Measurements from ENCODE around the gene MTR. TPM values are rescaled to one million over a fixed set of nuclear protein-coding genes. Genes with fewer than 3 reads are reported as not detected.

Gene MTR
- total RNA-seq, 1 experiment from 2014 or later: 35.5 TPM

DNA sequence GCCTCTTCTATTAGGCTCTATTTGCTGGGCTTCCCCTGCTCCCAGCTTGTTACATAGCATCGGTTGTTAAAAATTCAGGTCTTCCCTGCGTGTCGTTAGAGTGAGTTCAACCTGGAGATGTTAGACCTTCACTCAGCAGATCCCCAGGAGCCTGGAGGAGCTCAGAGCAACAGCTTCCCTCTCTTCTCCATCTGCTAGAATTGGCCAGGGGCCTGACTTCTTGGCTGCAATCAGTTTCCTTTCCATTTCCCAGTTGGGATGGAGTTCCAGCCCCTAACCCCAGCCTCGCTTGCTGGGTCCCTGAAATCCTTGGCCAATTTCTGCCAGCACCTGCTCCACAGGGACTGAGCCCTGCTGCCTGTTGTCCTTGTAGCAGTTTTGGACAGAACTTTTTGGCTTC, 153.3 kb downstream of the MTR start:
- Histone ChIP-seq H3K23me2 (ENCODE audit: insufficient read length, low read depth, low read length, poor library complexity, severe bottlenecking) (no peaks in the 10 kb centered on the region), H3K27me3 (ENCODE audit: insufficient read depth, low read length) (no peaks in the 10 kb centered on the region), H3K14ac (ENCODE audit: insufficient read depth, low read length) (no peak overlapping the region), H3K9ac (ENCODE audit: extremely low read depth, insufficient read length, low read length) (no peak overlapping the region), H3K23ac (ENCODE audit: insufficient read length, low read depth, low read length) (no peak overlapping the region), H3K4me2 (ENCODE audit: insufficient read depth, insufficient read length, low read length) (no peak overlapping the region), H3T11ph (ENCODE audit: low read length) (no peak overlapping the region), H3K9me3 (ENCODE audit: control insufficient read depth, low read depth, low read length) (no peaks in the 10 kb centered on the region), H3K27ac (ENCODE audit: insufficient read length, low read depth, low read length) (no peak overlapping the region), H3K79me1 (ENCODE audit: insufficient read depth, low read depth, low read length, poor library complexity, severe bottlenecking) (no peaks in the 10 kb centered on the region), H4K5ac (ENCODE audit: insufficient read length, low read depth, low read length) (no peak overlapping the region), H2BK20ac (ENCODE audit: low read depth, low read length, poor library complexity, severe bottlenecking) (no peak overlapping the region), H2BK12ac (ENCODE audit: insufficient read length, low read depth, low read length) (no peak overlapping the region), H3K18ac (ENCODE audit: insufficient read length, low read depth, low read length) (no peak overlapping the region), H3K56ac (ENCODE audit: insufficient read length, low read depth, low read length) (no peak overlapping the region), H2BK120ac (ENCODE audit: low read depth, low read length, poor library complexity, severe bottlenecking) (no peak overlapping the region), H4K91ac (ENCODE audit: insufficient read length, low read depth, low read length) (no peak overlapping the region), H2BK15ac (ENCODE audit: low read depth, low read length) (no peak overlapping the region), H2AFZ (ENCODE audit: low read length) (no peak overlapping the region), H4K8ac (replicated peaks; ENCODE audit: insufficient read length, low read depth, low read length) (no peak overlapping the region), H2AK5ac (ENCODE audit: insufficient read length, low read length) (no peak overlapping the region), H3K79me2 (ENCODE audit: insufficient read depth, low read length) (no peaks in the 10 kb centered on the region), H2BK5ac (ENCODE audit: insufficient read length, low read length) (no peak overlapping the region), H3K4ac (ENCODE audit: low read depth, low read length) (no peak overlapping the region), H4K20me1 (ENCODE audit: control insufficient read depth, insufficient read depth, insufficient read length) (no peaks in the 10 kb centered on the region), H3K4me1 (ENCODE audit: insufficient read depth, low read length) (no peaks in the 10 kb centered on the region)
- TF ChIP-seq, protein P1, sequence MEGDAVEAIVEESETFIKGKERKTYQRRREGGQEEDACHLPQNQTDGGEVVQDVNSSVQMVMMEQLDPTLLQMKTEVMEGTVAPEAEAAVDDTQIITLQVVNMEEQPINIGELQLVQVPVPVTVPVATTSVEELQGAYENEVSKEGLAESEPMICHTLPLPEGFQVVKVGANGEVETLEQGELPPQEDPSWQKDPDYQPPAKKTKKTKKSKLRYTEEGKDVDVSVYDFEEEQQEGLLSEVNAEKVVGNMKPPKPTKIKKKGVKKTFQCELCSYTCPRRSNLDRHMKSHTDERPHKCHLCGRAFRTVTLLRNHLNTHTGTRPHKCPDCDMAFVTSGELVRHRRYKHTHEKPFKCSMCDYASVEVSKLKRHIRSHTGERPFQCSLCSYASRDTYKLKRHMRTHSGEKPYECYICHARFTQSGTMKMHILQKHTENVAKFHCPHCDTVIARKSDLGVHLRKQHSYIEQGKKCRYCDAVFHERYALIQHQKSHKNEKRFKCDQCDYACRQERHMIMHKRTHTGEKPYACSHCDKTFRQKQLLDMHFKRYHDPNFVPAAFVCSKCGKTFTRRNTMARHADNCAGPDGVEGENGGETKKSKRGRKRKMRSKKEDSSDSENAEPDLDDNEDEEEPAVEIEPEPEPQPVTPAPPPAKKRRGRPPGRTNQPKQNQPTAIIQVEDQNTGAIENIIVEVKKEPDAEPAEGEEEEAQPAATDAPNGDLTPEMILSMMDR (conservative IDR thresholded peaks at IDR 0.05): no peak
- WGBS (ENCODE audit: extremely low coverage, insufficient read length, low lambda C conversion rate): no CpG with 5 or more reads among the region's 4 CpGs
- Mint-ChIP-seq H3K36me3 (ENCODE audit: insufficient read depth in 1 of 3, low read depth in 3 of 3) (peaks cover 0 to 8% (median 0%) of the 10 kb centered on the region in 3 experiments; a peak in 2 of 7 replicates), H3K27ac (no peak overlapping the region), H3K4me3 (no peak overlapping the region), H3K4me1 (peaks cover 31% of the 10 kb centered on the region in 2 experiments), H3K27me3 (ENCODE audit: low read depth) (no peaks in the 10 kb centered on the region; the same call in 1 of the 2 replicates), H3K9me3 (peaks cover 0 to 2% of the 10 kb centered on the region in 2 experiments; a peak in 1 of 5 replicates)
- no peak for DNase-seq
